Calu3 (cell line): ENCODE results near the gene CCR6. TPM values are rescaled to one million over a fixed set of nuclear protein-coding genes. Genes with fewer than 3 reads are reported as not detected.

Experiments
- BruUV-seq: library from RNA; stranded (reverse); fragments of 400-500 nt; replicated peaks from 2 replicates; lab custom pipeline; 2021; lab: Mats Ljungman, UMichigan
- CTCF ChIA-PET: fragments of 300-600 bp; sonication (Branson Sonifier 250); formaldehyde crosslinking; loops from one replicate; lab custom pipeline; 2022; ENCODE audit warnings: antibody characterized with exemption; lab: Charles Lee
- DNase-seq: peaks from one replicate; pipeline ENCODE4 v3.0.0; 2022
- H3K27ac Mint-ChIP-seq: one replicate; pipeline ENCODE4 v1.8.0; 2022; ENCODE audit warnings: mixed read lengths; ENCODE audit not compliant: unreplicated experiment
- H3K27me3 Mint-ChIP-seq: one replicate; pipeline ENCODE4 v1.8.0; 2022; ENCODE audit warnings: mixed read lengths; ENCODE audit not compliant: unreplicated experiment
- H3K36me3 Mint-ChIP-seq: one replicate; pipeline ENCODE4 v1.8.0; 2022; ENCODE audit warnings: mild to moderate bottlenecking, moderate library complexity, mixed read lengths; ENCODE audit not compliant: insufficient read depth, unreplicated experiment
- H3K4me1 Mint-ChIP-seq: one replicate; pipeline ENCODE4 v1.8.0; 2022; ENCODE audit warnings: mild to moderate bottlenecking, low read depth, mixed read lengths; ENCODE audit not compliant: unreplicated experiment
- H3K4me3 Mint-ChIP-seq: one replicate; pipeline ENCODE4 v1.8.0; 2022; ENCODE audit warnings: mild to moderate bottlenecking, low read depth, moderate library complexity, mixed read lengths; ENCODE audit not compliant: unreplicated experiment
- H3K9me3 Mint-ChIP-seq: one replicate; pipeline ENCODE4 v1.8.0; 2022; ENCODE audit warnings: low read depth, mixed read lengths; ENCODE audit not compliant: unreplicated experiment
- intact Hi-C: fragments of 100-400 bp; cut with micrococcal nuclease; formaldehyde crosslinking; loops from one replicate; pipeline ENCODE4 v1.10.0; 2022; ENCODE audit not compliant: unreplicated experiment
- total RNA-seq: library from RNA; stranded (reverse); gene quantifications from 2 replicates; pipeline ENCODE4 v1.2.3, GENCODE V29; 2022
- TF ChIP-seq, protein P1 (sequence below): fragments of 200-600 bp; IDR thresholded peaks from one replicate; pipeline ENCODE4 v1.8.0; 2022; ENCODE audit warnings: antibody characterized with exemption; ENCODE audit not compliant: unreplicated experiment

The CCR6 gene
- total RNA-seq, 1 experiment from 2014 or later: not detected

DNA sequence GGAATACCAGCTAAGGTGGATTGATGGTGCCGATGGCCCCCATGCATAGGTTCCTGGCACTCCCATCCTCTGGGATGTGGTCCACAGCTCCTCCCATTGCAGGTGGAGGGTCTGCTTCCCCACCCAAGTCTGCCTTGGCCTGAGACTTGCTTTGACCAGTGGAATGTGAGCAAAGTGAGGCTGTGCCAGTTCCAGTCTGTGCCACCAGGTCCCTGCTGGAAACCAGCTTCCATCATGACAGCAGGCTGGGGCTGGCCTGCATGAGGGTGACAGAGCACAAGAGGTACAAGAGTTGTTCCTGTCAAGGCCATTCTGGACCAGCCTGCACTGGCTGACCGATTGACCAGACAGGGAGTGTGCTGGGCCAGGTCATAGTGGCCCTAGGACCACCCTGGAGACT lies 27.0 kb upstream of the CCR6 start:
- Mint-ChIP-seq H3K27ac (no peak overlapping the region), H3K27me3 (peaks cover 58% of the 10 kb centered on the region), H3K9me3 (no peaks in the 10 kb centered on the region), H3K4me3 (no peak overlapping the region), H3K4me1 (no peaks in the 10 kb centered on the region), H3K36me3 (no peaks in the 10 kb centered on the region)
- CTCF ChIA-PET: no interaction called here
- no TSS peak for BruUV-seq
- no peak for DNase-seq
- TF ChIP-seq, protein P1, sequence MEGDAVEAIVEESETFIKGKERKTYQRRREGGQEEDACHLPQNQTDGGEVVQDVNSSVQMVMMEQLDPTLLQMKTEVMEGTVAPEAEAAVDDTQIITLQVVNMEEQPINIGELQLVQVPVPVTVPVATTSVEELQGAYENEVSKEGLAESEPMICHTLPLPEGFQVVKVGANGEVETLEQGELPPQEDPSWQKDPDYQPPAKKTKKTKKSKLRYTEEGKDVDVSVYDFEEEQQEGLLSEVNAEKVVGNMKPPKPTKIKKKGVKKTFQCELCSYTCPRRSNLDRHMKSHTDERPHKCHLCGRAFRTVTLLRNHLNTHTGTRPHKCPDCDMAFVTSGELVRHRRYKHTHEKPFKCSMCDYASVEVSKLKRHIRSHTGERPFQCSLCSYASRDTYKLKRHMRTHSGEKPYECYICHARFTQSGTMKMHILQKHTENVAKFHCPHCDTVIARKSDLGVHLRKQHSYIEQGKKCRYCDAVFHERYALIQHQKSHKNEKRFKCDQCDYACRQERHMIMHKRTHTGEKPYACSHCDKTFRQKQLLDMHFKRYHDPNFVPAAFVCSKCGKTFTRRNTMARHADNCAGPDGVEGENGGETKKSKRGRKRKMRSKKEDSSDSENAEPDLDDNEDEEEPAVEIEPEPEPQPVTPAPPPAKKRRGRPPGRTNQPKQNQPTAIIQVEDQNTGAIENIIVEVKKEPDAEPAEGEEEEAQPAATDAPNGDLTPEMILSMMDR: no peak
- intact Hi-C loops: no loop called here

DNA sequence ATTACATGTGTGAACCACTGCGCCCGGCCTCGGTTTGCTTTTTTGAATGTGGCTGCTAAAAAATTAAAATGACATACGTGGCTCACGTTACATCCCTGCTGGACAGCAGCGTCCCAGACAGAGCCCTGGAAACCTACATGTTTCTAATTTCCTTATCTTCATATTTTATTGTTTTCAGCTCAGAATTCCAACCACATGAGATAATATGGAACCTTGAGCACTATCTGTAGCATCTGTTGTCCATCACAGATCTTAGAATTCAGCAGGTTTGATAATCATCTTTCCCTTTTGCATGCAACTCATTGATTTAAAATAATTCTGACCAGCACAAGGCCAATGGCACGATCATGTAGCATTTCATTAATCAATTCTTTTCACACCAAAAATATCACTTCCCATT lies 25.9 kb upstream of the CCR6 start:
- CTCF ChIA-PET: interaction anchor here (0.6 kb wide), 1 partner anchor 51 kb away, joined by 5 read pairs; no protein-coding TSS in a partner anchor

DNA sequence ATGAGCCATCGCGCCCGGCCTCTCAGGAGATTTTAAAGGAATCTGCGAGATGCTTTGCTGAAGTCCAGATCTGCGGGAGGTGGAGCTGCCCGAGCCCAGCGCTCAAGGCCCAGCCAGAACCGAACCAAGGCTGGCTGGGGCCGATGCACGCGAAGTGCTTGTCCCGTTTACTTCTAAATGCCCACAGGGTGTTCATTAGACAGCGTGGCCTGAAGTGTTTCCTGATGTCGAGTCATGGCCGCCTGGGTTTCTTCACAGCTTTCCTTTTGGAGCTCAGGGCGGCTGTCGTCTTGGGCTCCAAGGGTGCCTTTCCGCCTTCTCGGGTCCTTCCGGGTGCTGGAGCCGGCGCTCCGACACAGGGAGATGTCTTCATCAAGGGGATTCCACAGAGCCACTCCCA lies 25.1 kb upstream of the CCR6 start:
- Mint-ChIP-seq H3K27me3 (peaks cover 40% of the 10 kb centered on the region), H3K36me3 (no peaks in the 10 kb centered on the region), H3K9me3 (no peaks in the 10 kb centered on the region), H3K27ac (no peak overlapping the region), H3K4me1 (no peaks in the 10 kb centered on the region), H3K4me3 (no peak overlapping the region)
- CTCF ChIA-PET: no interaction called here
- DNase-seq: no peak
- BruUV-seq: no TSS peak
- intact Hi-C loops: no loop called here
- TF ChIP-seq, protein P1: no peak

More for the DNA sequence above, 25.9 kb upstream of the CCR6 start:
- no peaks in the 10 kb centered on the region for H3K9me3 Mint-ChIP-seq
- DNase-seq: no peak
- BruUV-seq: no TSS peak
- peaks cover 47% of the 10 kb centered on the region for H3K27me3 Mint-ChIP-seq
- H3K27ac Mint-ChIP-seq: no peak overlapping the region
- TF ChIP-seq, protein P1: no peak
- H3K4me1 Mint-ChIP-seq: no peaks in the 10 kb centered on the region
- H3K36me3 Mint-ChIP-seq: no peaks in the 10 kb centered on the region
- H3K4me3 Mint-ChIP-seq: no peak overlapping the region
- intact Hi-C loops: no loop called here

DNA sequence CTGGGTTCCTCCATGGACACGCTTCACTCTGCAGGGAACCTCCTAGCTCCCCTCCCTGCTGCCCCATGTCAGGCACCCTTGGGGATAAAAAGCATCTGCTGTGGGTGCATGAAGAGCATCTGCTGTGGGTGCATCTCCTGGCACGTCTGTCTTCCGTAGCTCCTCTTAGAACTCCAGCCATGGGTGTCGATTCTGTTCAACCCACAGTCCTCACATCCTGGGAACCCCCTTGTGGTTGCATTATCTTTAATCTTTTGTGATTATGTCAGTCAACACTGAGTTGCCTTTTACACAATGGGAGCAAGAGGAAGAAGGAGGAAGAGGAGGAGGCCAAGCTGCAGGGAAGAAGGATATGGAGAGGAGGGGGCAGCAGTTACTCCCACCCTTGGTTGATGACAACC lies 24.1 kb upstream of the CCR6 start:
- CTCF ChIA-PET: no interaction called here
- DNase-seq: no peak
- H3K36me3 Mint-ChIP-seq: no peaks in the 10 kb centered on the region
- H3K9me3 Mint-ChIP-seq: no peaks in the 10 kb centered on the region
- TF ChIP-seq, protein P1: no peak
- no peak overlapping the region for H3K4me3 Mint-ChIP-seq
- no TSS peak for BruUV-seq
- no peak overlapping the region for H3K27ac Mint-ChIP-seq
- intact Hi-C loops: no loop called here
- H3K27me3 Mint-ChIP-seq: peaks cover 33% of the 10 kb centered on the region
- H3K4me1 Mint-ChIP-seq: no peaks in the 10 kb centered on the region
